ENCODE data around the gene MICAL2. TPM values are rescaled to one million over a fixed set of nuclear protein-coding genes. Genes with fewer than 3 reads are reported as not detected.

MICAL2 gene
- total RNA-seq, 1 experiment from 2014 or later: 37.4 TPM

- RAD21 ChIA-PET (ENCODE audit: low non-redundant PET in 1 of 2, low total read pairs in 2 of 2, uncharacterized antibody in 2 of 2, unreplicated experiment in 2 of 2): no interaction called here
- no peak overlapping the region for H3K4me2 ChIP-seq (ENCODE audit: low read length)
- H4K20me1 ChIP-seq (ENCODE audit: insufficient read depth): no peaks in the 10 kb centered on the region
- no peak overlapping the region for H3K27ac ChIP-seq (ENCODE audit: low read depth, low read length)
- no peaks in the 10 kb centered on the region for H3K9me2 ChIP-seq (ENCODE audit: insufficient read depth)
- no peaks in the 10 kb centered on the region for H3K36me3 ChIP-seq (ENCODE audit: control insufficient read depth in 1 of 2, insufficient read depth in 2 of 2, low read length in 2 of 2)
- no peak for TF ChIP-seq CTCF (IDR thresholded peaks at IDR 0.05 in 2 of 3, conservative IDR thresholded peaks at IDR 0.05 in 1 of 3; ENCODE audit: borderline replicate concordance in 1 of 3, insufficient read depth in 1 of 3, low read depth in 2 of 3, low read length in 2 of 3)
- TF ChIP-seq EZH2phosphoT487 (IDR thresholded peaks at IDR 0.05; ENCODE audit: borderline replicate concordance): no peak
- TF ChIP-seq RAD21 (IDR thresholded peaks at IDR 0.05; ENCODE audit: low read depth): no peak
- no peak for TF ChIP-seq POLR2AphosphoS5 (IDR thresholded peaks at IDR 0.05; ENCODE audit: low read depth, low read length)
- no peak for TF ChIP-seq ELF1 (IDR thresholded peaks at IDR 0.05; ENCODE audit: borderline replicate concordance, low read depth)
- TF ChIP-seq REST (IDR thresholded peaks at IDR 0.05; ENCODE audit: low read depth): no peak
- TF ChIP-seq ZFX (IDR thresholded peaks at IDR 0.05): no peak
- TF ChIP-seq YY1 (IDR thresholded peaks at IDR 0.05; ENCODE audit: extremely low read depth, insufficient replicate concordance, low read depth, low read length): no peak
- no peak for TF ChIP-seq MAX (IDR thresholded peaks at IDR 0.05)
- no peak for TF ChIP-seq CEBPB (IDR thresholded peaks at IDR 0.05; ENCODE audit: low read depth)
- TF ChIP-seq SP1 (IDR thresholded peaks at IDR 0.05; ENCODE audit: low read depth): no peak
- TF ChIP-seq POLR2A (IDR thresholded peaks at IDR 0.05; ENCODE audit: borderline replicate concordance, extremely low read depth, insufficient read depth, insufficient read length): no peak
- TF ChIP-seq TCF7L2 (IDR thresholded peaks at IDR 0.05; ENCODE audit: borderline replicate concordance, extremely low read depth, insufficient read depth, insufficient read length): no peak
- TF ChIP-seq EZH2 (IDR thresholded peaks at IDR 0.05): no peak
- no peak for TF ChIP-seq ZNF274 (IDR thresholded peaks at IDR 0.05; ENCODE audit: low read depth, low read length)
- DNase-seq (ENCODE audit: low read depth, low spot score) (no peak), ATAC-seq (no peak)
- POLR2A ChIA-PET: no interaction called here
- no peaks in the 10 kb centered on the region for H3K27me3 ChIP-seq (ENCODE audit: insufficient read depth, low read length)
- intact Hi-C loops (cut with micrococcal nuclease): no loop called here
- no peaks in the 10 kb centered on the region for H3K79me2 ChIP-seq (ENCODE audit: insufficient read depth, low read length)
- H3K9me3 ChIP-seq (ENCODE audit: control insufficient read depth in 1 of 2, insufficient read depth in 1 of 2, low read depth in 1 of 2, low read length in 2 of 2): no peaks in the 10 kb centered on the region
- H2AFZ ChIP-seq (ENCODE audit: low read depth, low read length, poor library complexity, severe bottlenecking): no peak overlapping the region
- CTCF ChIA-PET: no interaction called here
- peaks cover 8 to 20% of the 10 kb centered on the region in 2 experiments for H3K4me1 ChIP-seq (ENCODE audit: control insufficient read depth in 1 of 2, insufficient read depth in 2 of 2, low read length in 2 of 2)
- H3K4me3 ChIP-seq (replicated peaks in 1 of 2; ENCODE audit: low read depth in 1 of 2, low read length in 2 of 2): no peak overlapping the region
- no TSS peak for BruUV-seq (replicated peaks)
- no peak overlapping the region for H3K9ac ChIP-seq (ENCODE audit: low read length)
Measured at GRCh38 chr11:12271826-12272366, 161.5 kb downstream of the MICAL2 start.

Measured in HCT116 (cell line).